ENCODE data around the gene IFT81. TPM values are rescaled to one million over a fixed set of nuclear protein-coding genes. Genes with fewer than 3 reads are reported as not detected.

The IFT81 gene
- total and polyA plus RNA-seq, 11 donors: 4.3 to 9.8 (median 8.5) TPM

- no peak for ATAC-seq
Measured at GRCh38 chr12:110198386-110198785, 74.2 kb downstream of the IFT81 start.

GRCh38 chr12:110199339-110200123, 75.4 kb downstream of the IFT81 start:
- H3K27ac ChIP-seq: no peak overlapping the region
- no peak for DNase-seq
- H3K36me3 ChIP-seq: peaks cover 0 to 39% (median 9%) of the 10 kb centered on the region in 9 donors
- H3K27me3 ChIP-seq: no peaks in the 10 kb centered on the region
- peaks cover 0 to 5% (median 0%) of the 10 kb centered on the region in 12 donors for H3K4me1 ChIP-seq
- intact Hi-C loops (cut with DNase I): no loop called here
- TF ChIP-seq CTCF (IDR thresholded peaks at IDR 0.05): no peak
- no peak for TF ChIP-seq POLR2A (IDR thresholded peaks at IDR 0.05)
- ATAC-seq: no peak
- WGBS, 4 donors: 21 to 38% (median 30%) methylated on average over 6 of the region's 6 CpGs
- no peaks in the 10 kb centered on the region for H3K9me3 ChIP-seq
- H3K4me3 ChIP-seq: no peak overlapping the region

More at GRCh38 chr12:110198386-110198785, 74.2 kb downstream of the IFT81 start:
- WGBS, 4 donors: 92 to 97% (median 96%) methylated on average over 1 of the region's 1 CpG
- H3K4me1 ChIP-seq: peaks cover 0 to 5% (median 0%) of the 10 kb centered on the region in 12 donors
- TF ChIP-seq CTCF (IDR thresholded peaks at IDR 0.05) (no peak), POLR2A (IDR thresholded peaks at IDR 0.05) (no peak)
- H3K4me3 ChIP-seq: no peak overlapping the region
- H3K27ac ChIP-seq: no peak overlapping the region
- DNase-seq: no peak
- H3K9me3 ChIP-seq: peaks cover 0 to 4% (median 0%) of the 10 kb centered on the region in 12 donors
- peaks cover 0 to 43% (median 4%) of the 10 kb centered on the region in 9 donors for H3K36me3 ChIP-seq
- no peaks in the 10 kb centered on the region for H3K27me3 ChIP-seq
- intact Hi-C loops (cut with DNase I): no loop called here

GRCh38 chr12:110200124-110200417, 75.9 kb downstream of the IFT81 start:
- intact Hi-C loops (cut with DNase I): no loop called here

More at GRCh38 chr12:110200124-110200417, 75.9 kb downstream of the IFT81 start:
- ATAC-seq (no peak), DNase-seq (no peak)
- Histone ChIP-seq H3K27me3 (no peaks in the 10 kb centered on the region), H3K4me1 (peaks cover 0 to 5% (median 0%) of the 10 kb centered on the region in 12 donors), H3K27ac (no peak overlapping the region), H3K36me3 (peaks cover 0 to 39% (median 13%) of the 10 kb centered on the region in 9 donors), H3K9me3 (no peaks in the 10 kb centered on the region), H3K4me3 (no peak overlapping the region)
- no peak for TF ChIP-seq POLR2A (IDR thresholded peaks at IDR 0.05)
- TF ChIP-seq CTCF (IDR thresholded peaks at IDR 0.05): no peak
- WGBS, 4 donors: 79 to 93% (median 91%) methylated on average over 1 of the region's 1 CpG
